K562 (cell line): ENCODE measurements around the gene ETHE1. TPM values are rescaled to one million over a fixed set of nuclear protein-coding genes. Genes with fewer than 3 reads are reported as not detected.

ENCODE experiments used
- BDP1 ChIP-seq: IDR thresholded peaks from 3 replicates; pipeline ENCODE4 v1.6.1; 2011; ENCODE audit not compliant: insufficient read length, insufficient read depth
- CBX5 ChIP-seq: IDR thresholded peaks from 2 replicates; pipeline ENCODE4 v1.6.1; 2014; ENCODE audit warnings: low read depth, borderline replicate concordance
- CREM ChIP-seq: IDR thresholded peaks from 2 replicates; pipeline ENCODE4 v1.6.1; 2014; ENCODE audit warnings: antibody characterized with exemption, low read depth
- FOXP1 ChIP-seq: sonication (generic); formaldehyde crosslinking; IDR thresholded peaks from 2 replicates; pipeline ENCODE4 v1.8.0; 2022; ENCODE audit warnings: mild to moderate bottlenecking, missing genetic modification reagents
- GTF2A2 ChIP-seq: IDR thresholded peaks from 2 replicates; pipeline ENCODE4 v1.6.1; 2016; ENCODE audit warnings: mild to moderate bottlenecking, missing genetic modification characterization, missing compliant biosample characterization
- HEY1 ChIP-seq: fragments of 250-450 bp; sonication (Bioruptor Pico); IDR thresholded peaks from 2 replicates; pipeline ENCODE4 v1.5.0; 2020; ENCODE audit warnings: mild to moderate bottlenecking, moderate library complexity, borderline replicate concordance
- NCOA6 ChIP-seq: fragments of 450-650 bp; IDR thresholded peaks from 2 replicates; pipeline ENCODE4 v1.6.1; 2017; ENCODE audit warnings: mild to moderate bottlenecking
- NR2C1 ChIP-seq, 2 experiments: fragments of 450-650 bp; IDR thresholded peaks; 2 replicates each; pipeline ENCODE4 v1.6.1; 2017; ENCODE audit warnings: mild to moderate bottlenecking in 2 of 2, antibody characterized with exemption in 1 of 2, inconsistent platforms in 1 of 2, missing compliant biosample characterization in 1 of 2, missing genetic modification characterization in 1 of 2
- TAF1 ChIP-seq: IDR thresholded peaks from 2 replicates; pipeline ENCODE4 v1.6.1; 2011; ENCODE audit warnings: mild to moderate bottlenecking, low read length, moderate library complexity; ENCODE audit not compliant: insufficient read depth, control insufficient read depth, severe bottlenecking; ENCODE audit errors: extremely low read depth
- ZBTB7A ChIP-seq: IDR thresholded peaks from 2 replicates; pipeline ENCODE4 v1.6.1; 2011; ENCODE audit warnings: low read depth, mild to moderate bottlenecking, low read length, moderate library complexity, borderline replicate concordance; ENCODE audit not compliant: control insufficient read depth
- ZFPM2 ChIP-seq: fragments of 250-450 bp; sonication (Bioruptor Pico); IDR thresholded peaks from 2 replicates; pipeline ENCODE4 v1.5.1; 2022; ENCODE audit warnings: mild to moderate bottlenecking
- ZNF561 ChIP-seq: fragments of 450-650 bp; formaldehyde crosslinking; conservative IDR thresholded peaks from 2 replicates; pipeline ENCODE4 v1.4.0; 2020; ENCODE audit warnings: mild to moderate bottlenecking, moderate library complexity
- polyA plus RNA-seq, 8 experiments: library from polyadenylated mRNA; depleted of rRNA in 4 of 8; stranded (reverse) in 5 of 8; unstranded in 3 of 8; fragments of >200 nt; fragmentation: Nextera tagmentation in 2 of 8; fragmentation: Illumina TruSeq in 1 of 8; extraction: Ambion mirVana in 2 of 8; extraction: Trizol in 1 of 8; gene quantifications; 2 replicates each; pipeline versions ENCODE4 v1.2.1 to v1.2.3, GENCODE V29; 2011 to 2014; ENCODE audit warnings: inconsistent platforms in 1 of 8, missing spikeins in 1 of 8
- total RNA-seq, 7 experiments: library from RNA; depleted of rRNA in 6 of 7; stranded (reverse); fragments of >200 nt in 6 of 7; fragmentation: Illumina TruSeq in 2 of 7; extraction: Trizol in 2 of 7; gene quantifications; 2 replicates each; pipeline versions ENCODE4 v1.2.1 to v1.2.3, GENCODE V29; 2011 to 2021; ENCODE audit warnings: low replicate concordance in 1 of 7
- TF ChIP-seq, protein P1 (sequence below): sonication (generic); formaldehyde crosslinking; IDR thresholded peaks from 2 replicates; pipeline ENCODE4 v1.8.0; 2022; ENCODE audit warnings: mild to moderate bottlenecking, low read depth, missing genetic modification reagents
- TF ChIP-seq, protein P2 (sequence below), 2 experiments: fragments of 450-650 bp; conservative IDR thresholded peaks; 2 replicates each; pipeline ENCODE4 v1.6.1; 2017; ENCODE audit warnings: mild to moderate bottlenecking in 2 of 2, moderate library complexity in 2 of 2
- TF ChIP-seq, protein P3 (sequence below): fragments of 450-650 bp; IDR thresholded peaks from 2 replicates; pipeline ENCODE4 v1.6.1; 2016

ETHE1 gene
- total and polyA plus RNA-seq, 9 of the 15 experiments (the other 6 are each of a cell fraction or from before 2014, with no cell fraction given), result 2.9 to 21.0 (median 10.2) TPM

DNA sequence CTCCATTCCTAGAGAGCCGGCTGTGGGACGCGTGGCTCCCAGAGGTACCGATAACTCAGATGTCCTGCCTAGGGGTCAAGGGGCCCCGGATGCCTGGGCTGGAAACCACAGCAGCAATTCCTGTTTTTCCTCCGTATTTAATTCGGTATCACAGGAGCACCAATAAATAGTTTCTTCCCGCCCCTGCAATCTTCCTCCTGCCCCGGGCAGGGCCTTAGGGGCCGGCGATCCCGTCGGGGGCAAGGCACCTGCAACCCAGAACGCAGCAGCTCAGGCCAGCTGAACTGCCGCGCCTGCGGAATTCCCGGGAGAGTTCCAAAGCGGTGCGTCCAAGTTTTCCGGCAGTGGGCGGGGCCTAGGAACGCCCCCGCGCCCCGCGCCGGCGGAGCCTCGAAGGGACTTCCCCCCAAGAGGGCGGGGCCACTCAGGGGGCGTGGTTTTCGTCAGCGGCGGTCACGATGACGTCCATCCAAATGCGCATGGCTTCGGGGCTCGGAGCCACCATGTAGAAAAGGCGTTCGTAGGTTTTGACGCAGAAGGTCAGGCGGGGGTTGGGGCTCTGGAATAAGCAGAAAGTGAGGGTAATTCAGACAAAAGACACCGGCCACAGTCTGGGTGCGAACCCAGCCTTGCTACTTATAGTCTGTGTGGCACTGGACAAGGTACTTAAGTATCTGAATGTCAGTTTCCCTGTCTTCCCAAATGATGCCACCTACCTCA lies 51.9 kb downstream of the ETHE1 start (continued):
- TF ChIP-seq, protein P1, sequence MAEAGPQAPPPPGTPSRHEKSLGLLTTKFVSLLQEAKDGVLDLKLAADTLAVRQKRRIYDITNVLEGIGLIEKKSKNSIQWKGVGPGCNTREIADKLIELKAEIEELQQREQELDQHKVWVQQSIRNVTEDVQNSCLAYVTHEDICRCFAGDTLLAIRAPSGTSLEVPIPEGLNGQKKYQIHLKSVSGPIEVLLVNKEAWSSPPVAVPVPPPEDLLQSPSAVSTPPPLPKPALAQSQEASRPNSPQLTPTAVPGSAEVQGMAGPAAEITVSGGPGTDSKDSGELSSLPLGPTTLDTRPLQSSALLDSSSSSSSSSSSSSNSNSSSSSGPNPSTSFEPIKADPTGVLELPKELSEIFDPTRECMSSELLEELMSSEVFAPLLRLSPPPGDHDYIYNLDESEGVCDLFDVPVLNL (CRISPR knock-in tag), result no peak
- TF ChIP-seq FOXP1 (CRISPR knock-in tag) (peak; percentile 23; the same call in 1 of the 2 replicates), ZFPM2 (CRISPR knock-in tag) (no peak), ZBTB7A (peak; percentile 57; the same call in 1 of the 2 replicates), TAF1 (peak; percentile 41), NCOA6 (no peak), ZNF561 (CRISPR knock-in tag) (no peak), HEY1 (no peak), BDP1 (no peak), GTF2A2 (tag) (no peak), CBX5 (no peak), NR2C1 (IDR thresholded peaks at IDR 0.05) (no peak), NR2C1 (tag; IDR thresholded peaks at IDR 0.05) (peak; percentile 39; the same call in 1 of the 2 replicates), CREM (peak; percentile 97)
- TF ChIP-seq, protein P2, sequence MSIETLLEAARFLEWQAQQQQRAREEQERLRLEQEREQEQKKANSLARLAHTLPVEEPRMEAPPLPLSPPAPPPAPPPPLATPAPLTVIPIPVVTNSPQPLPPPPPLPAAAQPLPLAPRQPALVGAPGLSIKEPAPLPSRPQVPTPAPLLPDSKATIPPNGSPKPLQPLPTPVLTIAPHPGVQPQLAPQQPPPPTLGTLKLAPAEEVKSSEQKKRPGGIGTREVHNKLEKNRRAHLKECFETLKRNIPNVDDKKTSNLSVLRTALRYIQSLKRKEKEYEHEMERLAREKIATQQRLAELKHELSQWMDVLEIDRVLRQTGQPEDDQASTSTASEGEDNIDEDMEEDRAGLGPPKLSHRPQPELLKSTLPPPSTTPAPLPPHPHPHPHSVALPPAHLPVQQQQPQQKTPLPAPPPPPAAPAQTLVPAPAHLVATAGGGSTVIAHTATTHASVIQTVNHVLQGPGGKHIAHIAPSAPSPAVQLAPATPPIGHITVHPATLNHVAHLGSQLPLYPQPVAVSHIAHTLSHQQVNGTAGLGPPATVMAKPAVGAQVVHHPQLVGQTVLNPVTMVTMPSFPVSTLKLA (conservative IDR thresholded peaks at IDR 0.05), result peak; percentile 63 to 74
- TF ChIP-seq, protein P3, sequence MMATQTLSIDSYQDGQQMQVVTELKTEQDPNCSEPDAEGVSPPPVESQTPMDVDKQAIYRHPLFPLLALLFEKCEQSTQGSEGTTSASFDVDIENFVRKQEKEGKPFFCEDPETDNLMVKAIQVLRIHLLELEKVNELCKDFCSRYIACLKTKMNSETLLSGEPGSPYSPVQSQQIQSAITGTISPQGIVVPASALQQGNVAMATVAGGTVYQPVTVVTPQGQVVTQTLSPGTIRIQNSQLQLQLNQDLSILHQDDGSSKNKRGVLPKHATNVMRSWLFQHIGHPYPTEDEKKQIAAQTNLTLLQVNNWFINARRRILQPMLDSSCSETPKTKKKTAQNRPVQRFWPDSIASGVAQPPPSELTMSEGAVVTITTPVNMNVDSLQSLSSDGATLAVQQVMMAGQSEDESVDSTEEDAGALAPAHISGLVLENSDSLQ, result peak; percentile 95
